ENCODE measurements around the gene CNPY3.

CNPY3 gene

GRCh38 chr6:42960243-42961019 is 31.2 kb downstream of the CNPY3 start, which contains the start of gene GNMT:
Gene GNMT, plus strand, starts transcription at chr6:42960754. Its CDS starts 14 bp downstream, at chr6:42960768.
- DNase-seq (ENCODE audit: low spot score), result peak; percentile 78

- DNase-seq (ENCODE audit: low spot score), result no peak
Measured at GRCh38 chr6:42961020-42961470, 31.8 kb downstream of the CNPY3 start.

GRCh38 chr6:42962096-42962495 is 32.8 kb downstream of the CNPY3 start:
- no peak for DNase-seq (ENCODE audit: low spot score)

- DNase-seq (ENCODE audit: low spot score), result no peak
Measured at GRCh38 chr6:42962502-42963178, 33.4 kb downstream of the CNPY3 start.

GRCh38 chr6:42963179-42963854 is 34.0 kb downstream of the CNPY3 start:
- DNase-seq (ENCODE audit: low spot score), result no peak

GRCh38 chr6:42963855-42964605 is 34.8 kb downstream of the CNPY3 start:
- DNase-seq (ENCODE audit: low spot score), result peak; percentile 47

- DNase-seq (ENCODE audit: low spot score), result no peak
Measured at GRCh38 chr6:42966571-42966970, 37.3 kb downstream of the CNPY3 start.

GRCh38 chr6:42967228-42967627 is 37.9 kb downstream of the CNPY3 start:
- DNase-seq (ENCODE audit: low spot score), result no peak

- DNase-seq (ENCODE audit: low spot score), result no peak
Measured at GRCh38 chr6:42968126-42968701, 38.9 kb downstream of the CNPY3 start.

- DNase-seq (ENCODE audit: low spot score), result no peak
Measured at GRCh38 chr6:42968783-42969182, 39.5 kb downstream of the CNPY3 start.

- DNase-seq (ENCODE audit: low spot score), result no peak
Measured at GRCh38 chr6:42969431-42969830, 40.2 kb downstream of the CNPY3 start.

- no peak for DNase-seq (ENCODE audit: low spot score)
Measured at GRCh38 chr6:42969934-42970333, 40.7 kb downstream of the CNPY3 start.

GRCh38 chr6:42970871-42971612 is 41.8 kb downstream of the CNPY3 start:
- DNase-seq (ENCODE audit: low spot score), result no peak

- no peak for DNase-seq (ENCODE audit: low spot score)
Measured at GRCh38 chr6:42971746-42972327, 42.6 kb downstream of the CNPY3 start.

- no peak for DNase-seq (ENCODE audit: low spot score)
Measured at GRCh38 chr6:42973926-42974325, 44.6 kb downstream of the CNPY3 start.

- no peak for DNase-seq (ENCODE audit: low spot score)
Measured at GRCh38 chr6:42974919-42975505, 45.7 kb downstream of the CNPY3 start.

- DNase-seq (ENCODE audit: low spot score), result peak; percentile 35
Measured at GRCh38 chr6:42978487-42978838, 49.2 kb downstream of the CNPY3 start.

GRCh38 chr6:42978839-42979522 is 49.7 kb downstream of the CNPY3 start, which contains the start of gene PEX6:
Gene PEX6, minus strand, starts transcription at chr6:42979181. Its CDS starts 31 bp downstream, at chr6:42979150.
- DNase-seq (ENCODE audit: low spot score), result peak; percentile 75

GRCh38 chr6:42979523-42980177 is 50.4 kb downstream of the CNPY3 start:
- DNase-seq (ENCODE audit: low spot score), result peak; percentile 34

Data from HuH-7.5 (cell line).